ENCODE measurements around the gene BFSP1.

The BFSP1 gene

GRCh38 chr20:17498641-17499040, 32.5 kb downstream of the BFSP1 start:
- Histone ChIP-seq H3K36me3 (ENCODE audit: control insufficient read depth in 2 of 2, insufficient read depth in 1 of 2, low read length in 2 of 2) (no peaks in the 10 kb centered on the region), H3K4me1 (ENCODE audit: control insufficient read depth, insufficient read depth, low read length) (no peaks in the 10 kb centered on the region), H3K4me3 (ENCODE audit: low read depth, low read length) (no peak overlapping the region), H3K27ac (ENCODE audit: extremely low read depth, low read depth, low read length) (no peak overlapping the region), H3K9me3 (ENCODE audit: control insufficient read depth, insufficient read depth, low read depth, low read length) (no peaks in the 10 kb centered on the region)
- ChIA-PET CTCF (interaction anchor here (1.3 kb wide), 1 partner anchor 696 kb away, joined by 3 read pairs; no protein-coding TSS in a partner anchor), POLR2A (no interaction called here)
- no peak for TF ChIP-seq ZNF311 (tag by site-specific recombination; IDR thresholded peaks at IDR 0.05; ENCODE audit: borderline replicate concordance)
- TF ChIP-seq SALL2 (tag by site-specific recombination; IDR thresholded peaks at IDR 0.05; ENCODE audit: borderline replicate concordance), result no peak
- no peak for TF ChIP-seq ZSCAN23 (tag by site-specific recombination; IDR thresholded peaks at IDR 0.05)
- TF ChIP-seq ELK4 (IDR thresholded peaks at IDR 0.05; ENCODE audit: borderline replicate concordance, low read depth, low read length), result no peak
- TF ChIP-seq ZNF677 (tag by site-specific recombination; IDR thresholded peaks at IDR 0.05), result no peak
- no peak for TF ChIP-seq ZBTB49 (tag by site-specific recombination; IDR thresholded peaks at IDR 0.05; ENCODE audit: low read depth)
- no peak for TF ChIP-seq KLF16 (tag by site-specific recombination; IDR thresholded peaks at IDR 0.05)
- TF ChIP-seq HIC1 (tag by site-specific recombination; IDR thresholded peaks at IDR 0.05), result no peak
- TF ChIP-seq ZNF280D (tag by site-specific recombination; IDR thresholded peaks at IDR 0.05), result no peak
- no peak for TF ChIP-seq ZBTB7A (tag by site-specific recombination; IDR thresholded peaks at IDR 0.05; ENCODE audit: low read depth)
- TF ChIP-seq SP7 (tag by site-specific recombination; IDR thresholded peaks at IDR 0.05), result no peak

GRCh38 chr20:17497821-17498580, 33.2 kb downstream of the BFSP1 start:
- ChIA-PET POLR2A (no interaction called here), CTCF (interaction anchor here (1.3 kb wide), 1 partner anchor 695 kb away, joined by 3 read pairs; no protein-coding TSS in a partner anchor)
- Histone ChIP-seq H3K27ac (ENCODE audit: extremely low read depth, low read depth, low read length) (no peak overlapping the region), H3K36me3 (ENCODE audit: control insufficient read depth in 2 of 2, insufficient read depth in 1 of 2, low read length in 2 of 2) (no peaks in the 10 kb centered on the region), H3K9me3 (ENCODE audit: control insufficient read depth, insufficient read depth, low read depth, low read length) (no peaks in the 10 kb centered on the region), H3K4me1 (ENCODE audit: control insufficient read depth, insufficient read depth, low read length) (no peaks in the 10 kb centered on the region), H3K4me3 (ENCODE audit: low read depth, low read length) (no peak overlapping the region)
- no peak for TF ChIP-seq PATZ1 (tag by site-specific recombination; IDR thresholded peaks at IDR 0.05)
- no peak for TF ChIP-seq KLF17 (tag by site-specific recombination; IDR thresholded peaks at IDR 0.05)
- TF ChIP-seq ZNF214 (tag by site-specific recombination; IDR thresholded peaks at IDR 0.05; ENCODE audit: borderline replicate concordance), result no peak
- TF ChIP-seq ZNF558 (tag by site-specific recombination; IDR thresholded peaks at IDR 0.05), result no peak
- no peak for TF ChIP-seq ZNF335 (tag by site-specific recombination; conservative IDR thresholded peaks at IDR 0.05)
- no peak for TF ChIP-seq ZSCAN30 (tag by site-specific recombination; IDR thresholded peaks at IDR 0.05)
- no peak for TF ChIP-seq SP3 (tag by site-specific recombination; IDR thresholded peaks at IDR 0.05)
- no peak for TF ChIP-seq TRIM28 (IDR thresholded peaks at IDR 0.05; ENCODE audit: borderline replicate concordance, low read length)
- no peak for TF ChIP-seq ZNF548 (tag by site-specific recombination; IDR thresholded peaks at IDR 0.05)
- TF ChIP-seq ZNF514 (tag by site-specific recombination; IDR thresholded peaks at IDR 0.05), result no peak
- TF ChIP-seq ZNF311 (tag by site-specific recombination; IDR thresholded peaks at IDR 0.05; ENCODE audit: borderline replicate concordance), result no peak
